HG02852 (cell line): ENCODE results near the gene SPACA6.

Source experiments
- ATAC-seq: cut with Tn5 transposase; IDR thresholded peaks from one replicate; pipeline ENCODE4 v1.9.1; 2021; ENCODE audit warnings: mild to moderate bottlenecking, moderate library complexity; ENCODE audit not compliant: unreplicated experiment

The SPACA6 gene

DNA sequence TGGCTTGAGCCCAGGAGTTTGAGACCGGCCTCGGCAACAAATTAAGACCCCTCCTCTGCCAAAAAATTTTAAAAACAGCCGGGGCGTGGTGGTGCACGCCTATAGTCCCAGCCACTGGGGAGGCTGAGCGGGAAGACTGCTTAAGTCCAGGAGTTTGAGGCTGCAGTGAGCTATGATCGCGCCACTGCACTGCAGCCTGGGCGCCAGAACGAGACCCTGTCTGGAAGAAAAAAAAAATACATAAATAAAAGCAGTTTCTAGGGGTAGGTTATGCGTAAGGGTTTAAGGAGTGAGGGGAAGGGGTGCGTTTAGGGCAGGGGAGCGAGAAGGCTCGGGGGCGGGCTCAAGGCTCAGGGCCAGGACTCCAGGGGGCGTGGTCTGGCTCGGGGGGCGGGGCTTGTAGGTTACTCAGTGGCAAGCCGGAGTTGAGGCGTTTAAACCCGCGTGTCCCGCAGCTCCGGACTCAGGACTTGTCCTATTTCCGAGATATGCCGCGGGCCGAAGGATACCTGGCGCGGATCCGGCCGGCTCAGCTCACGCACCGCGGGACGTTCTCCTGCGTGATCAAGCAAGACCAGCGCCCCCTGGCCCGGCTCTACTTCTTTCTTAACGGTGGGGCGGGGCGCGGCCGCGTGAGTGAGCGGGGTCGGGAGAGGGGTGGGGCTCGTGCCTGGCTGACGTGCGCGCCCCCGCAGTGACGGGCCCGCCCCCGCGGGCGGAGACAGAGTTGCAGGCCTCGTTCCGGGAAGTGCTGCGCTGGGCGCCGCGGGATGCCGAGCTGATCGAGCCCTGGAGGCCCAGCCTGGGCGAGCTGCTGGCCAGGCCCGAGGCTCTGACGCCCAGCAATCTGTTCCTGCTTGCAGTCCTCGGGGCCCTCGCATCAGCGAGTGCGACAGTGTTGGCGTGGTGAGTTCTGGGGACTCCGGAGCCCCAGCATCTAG, 10.7 kb downstream of the SPACA6 start:
- ATAC-seq, result peak; percentile 90

DNA sequence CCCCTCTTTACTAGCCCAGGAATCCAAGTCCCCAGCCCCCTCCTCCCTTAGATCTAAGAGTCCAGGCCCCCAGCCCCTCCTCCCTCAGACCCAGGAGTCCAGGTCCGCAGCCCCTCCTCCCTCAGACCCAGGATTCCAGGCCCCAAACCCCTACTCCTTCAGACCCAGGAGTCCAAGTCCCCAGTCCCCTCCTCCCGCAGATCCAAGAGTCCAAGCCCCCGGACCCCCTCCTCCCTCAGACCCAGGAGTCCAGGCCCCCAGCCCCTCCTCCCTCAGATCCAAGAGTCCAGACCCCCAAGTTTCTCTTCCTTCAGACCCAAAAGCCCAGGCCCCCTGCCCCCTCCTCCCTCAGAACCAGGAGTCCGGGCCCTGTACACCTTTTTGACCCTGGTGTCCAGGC, 11.5 kb downstream of the SPACA6 start:
- no peak for ATAC-seq

DNA sequence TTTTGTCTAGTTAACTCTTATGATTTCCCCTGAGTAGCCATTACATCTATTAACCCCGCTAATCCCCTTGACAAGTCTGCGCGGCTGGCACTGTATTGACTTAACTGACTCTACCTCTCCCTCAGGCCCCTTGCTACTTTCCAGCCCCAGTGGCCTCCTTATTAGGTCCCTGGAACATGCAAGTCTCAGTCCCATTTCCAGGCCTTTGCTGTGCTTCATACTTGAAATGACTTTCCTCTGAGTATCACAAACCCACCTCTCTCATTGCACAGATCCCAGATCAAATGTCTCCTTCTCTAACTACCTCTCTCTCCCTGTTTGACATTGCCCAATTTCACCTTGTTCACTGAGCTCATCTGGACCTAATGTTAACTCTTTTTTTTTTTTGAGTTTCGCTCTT, 13.2 kb downstream of the SPACA6 start:
- ATAC-seq, result no peak

GRCh38 chr19:51706885-51707284, 13.8 kb downstream of the SPACA6 start:
- ATAC-seq, result no peak

DNA sequence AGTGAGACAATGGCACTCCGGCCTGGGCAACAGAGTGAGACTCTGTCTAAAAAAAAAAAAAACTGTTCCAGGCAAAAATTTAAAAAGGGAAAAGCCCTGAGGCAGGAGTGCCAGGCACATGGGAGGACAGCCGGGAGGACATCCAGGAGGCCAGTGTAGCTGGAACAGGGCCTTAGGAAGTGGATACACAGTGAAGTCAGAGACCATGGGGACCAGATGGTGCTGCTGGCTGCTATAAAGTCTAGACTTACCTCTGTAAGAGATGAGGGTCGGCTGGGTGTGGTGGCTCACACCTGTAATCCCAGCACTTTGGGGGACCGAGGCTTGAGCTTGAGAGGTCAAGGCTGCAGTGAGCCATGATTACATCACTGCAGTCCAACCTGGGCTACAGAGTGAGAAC, 15.7 kb downstream of the SPACA6 start:
- no peak for ATAC-seq

DNA sequence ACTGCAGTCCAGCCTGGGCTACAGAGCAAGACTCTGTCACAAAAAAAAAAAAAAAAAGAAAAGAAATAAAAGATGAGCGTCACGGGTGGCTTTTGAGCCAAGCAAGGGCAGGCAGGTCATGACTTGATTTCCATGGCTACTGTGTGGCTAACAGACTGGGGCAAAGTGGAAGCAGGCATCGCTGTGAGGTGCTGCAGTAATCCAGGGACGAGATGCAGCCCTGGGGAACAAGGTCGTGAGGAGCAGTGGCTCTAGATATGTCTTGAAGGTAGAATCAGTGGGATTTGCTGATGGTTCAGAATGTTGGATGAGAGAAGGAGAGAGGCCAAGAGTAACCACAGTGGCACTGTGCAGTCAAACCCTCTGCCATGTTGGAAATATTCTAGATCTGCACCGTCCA, 16.4 kb downstream of the SPACA6 start:
- no peak for ATAC-seq

GRCh38 chr19:51710163-51710562, 17.0 kb downstream of the SPACA6 start:
- ATAC-seq, result no peak

DNA sequence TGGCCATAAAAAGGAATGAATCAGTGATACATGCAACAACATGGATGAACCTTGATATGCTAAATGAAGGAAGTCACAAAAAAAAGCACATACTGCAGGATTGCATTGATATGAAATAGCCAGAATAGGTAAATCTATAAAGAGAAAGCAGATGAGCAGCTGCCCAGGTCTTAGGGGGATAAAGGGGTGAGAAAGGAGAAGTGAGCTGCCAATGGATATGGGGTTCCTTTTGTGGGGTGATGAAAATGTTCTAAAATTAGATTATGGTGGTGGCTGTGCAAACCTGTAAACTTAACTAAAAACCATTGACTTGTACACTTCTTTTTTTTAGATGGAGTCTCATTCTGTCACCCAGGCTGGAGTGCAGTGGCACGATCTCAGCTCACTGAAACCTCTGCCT, 18.6 kb downstream of the SPACA6 start:
- no peak for ATAC-seq

DNA sequence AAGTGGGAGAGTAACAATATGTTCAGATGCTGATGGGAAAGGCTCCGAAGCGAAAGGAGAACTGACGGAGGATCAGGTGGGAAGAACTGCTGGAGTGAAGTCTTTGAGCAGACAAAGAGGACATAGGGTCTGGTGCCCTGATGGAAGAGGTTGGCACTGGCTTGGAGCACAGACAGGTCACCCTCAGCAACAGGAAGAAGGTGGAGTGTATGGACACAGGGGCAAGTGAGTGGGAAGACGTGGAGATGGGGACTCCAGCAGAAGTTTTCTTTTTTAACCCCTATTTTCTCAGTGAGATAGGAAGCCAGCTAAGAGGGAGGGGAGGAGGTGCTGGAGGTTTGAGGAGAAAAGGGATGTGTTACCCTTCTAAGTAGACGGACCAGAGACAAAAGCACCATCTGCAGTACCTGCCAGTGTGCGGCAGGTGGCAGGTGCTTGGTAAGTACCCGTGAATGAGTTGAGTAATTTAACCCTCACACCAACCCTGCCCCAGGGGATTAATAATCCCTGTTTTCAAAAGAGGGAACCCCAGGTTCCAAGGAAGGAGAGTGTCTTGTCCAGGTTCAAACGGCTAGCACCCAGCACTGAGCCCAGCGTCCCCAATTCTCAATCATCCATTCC, 19.4 kb downstream of the SPACA6 start:
- ATAC-seq, result no peak

DNA sequence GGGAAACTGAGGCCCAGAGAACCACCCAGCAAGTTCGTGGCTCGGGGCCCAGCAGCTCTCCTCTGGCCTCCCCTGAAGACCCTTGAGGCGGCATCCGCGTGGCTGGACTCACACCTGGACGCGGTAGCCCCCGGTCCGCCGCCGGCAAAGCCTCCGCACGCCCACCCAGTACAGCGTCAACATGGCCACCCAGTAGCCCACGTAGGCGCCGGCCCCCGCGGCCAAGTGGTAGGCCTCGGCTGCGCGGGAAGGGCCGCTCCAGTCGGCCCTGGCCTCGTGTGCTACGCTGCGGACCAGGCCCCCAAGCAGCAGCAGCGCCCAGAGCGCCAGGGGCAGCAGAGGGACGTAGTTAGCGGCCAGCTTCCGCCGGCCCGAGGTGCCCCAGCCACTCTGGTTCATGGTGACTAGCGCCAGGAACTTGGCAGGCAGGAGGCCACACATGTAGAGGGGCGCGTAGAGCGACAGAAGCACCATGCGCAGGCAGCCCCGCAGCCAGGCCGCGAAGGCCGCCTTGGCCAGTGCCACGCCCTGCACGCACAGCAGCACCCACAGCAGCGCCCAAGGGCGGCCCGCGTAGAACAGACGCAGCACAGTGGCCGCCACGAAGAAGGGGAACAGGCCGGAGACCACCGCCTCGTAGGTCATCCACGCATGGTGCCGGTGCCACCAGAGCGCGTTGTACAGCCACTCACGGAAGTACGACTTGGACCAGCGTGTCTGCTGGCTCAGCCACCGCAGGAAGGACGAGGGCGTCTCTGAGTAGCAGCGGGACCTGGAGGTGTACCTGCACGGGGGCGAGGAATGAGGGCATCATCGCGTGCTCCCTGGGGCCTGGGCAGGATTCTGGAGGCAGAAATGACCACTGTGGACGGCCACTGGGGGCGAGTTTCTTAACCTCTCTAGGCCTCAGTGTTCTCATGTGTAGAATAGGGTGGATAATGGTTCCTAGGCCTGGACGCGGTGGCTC, 20.5 kb downstream of the SPACA6 start:
- ATAC-seq, result no peak

DNA sequence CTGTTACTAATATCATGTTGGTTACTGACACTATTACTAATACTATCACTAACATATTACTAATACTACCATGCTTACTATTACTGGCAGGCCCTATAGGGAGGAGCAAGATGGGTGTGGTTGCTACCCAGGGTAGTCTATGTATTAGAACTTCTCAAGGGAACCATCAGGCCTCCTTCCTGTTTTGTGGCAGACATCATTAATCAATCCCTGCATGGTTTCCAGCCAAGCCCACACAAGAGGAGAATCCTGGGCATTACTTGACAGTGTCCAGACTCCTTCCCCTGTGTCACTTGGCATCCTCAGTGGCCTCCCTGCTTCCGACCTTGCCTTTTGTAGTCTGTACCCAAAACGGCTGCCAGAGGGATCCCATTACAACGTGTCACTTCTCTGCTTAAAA, 21.7 kb downstream of the SPACA6 start:
- no peak for ATAC-seq

- ATAC-seq, result no peak
Observed at GRCh38 chr19:51715850-51716249, 22.7 kb downstream of the SPACA6 start.

DNA sequence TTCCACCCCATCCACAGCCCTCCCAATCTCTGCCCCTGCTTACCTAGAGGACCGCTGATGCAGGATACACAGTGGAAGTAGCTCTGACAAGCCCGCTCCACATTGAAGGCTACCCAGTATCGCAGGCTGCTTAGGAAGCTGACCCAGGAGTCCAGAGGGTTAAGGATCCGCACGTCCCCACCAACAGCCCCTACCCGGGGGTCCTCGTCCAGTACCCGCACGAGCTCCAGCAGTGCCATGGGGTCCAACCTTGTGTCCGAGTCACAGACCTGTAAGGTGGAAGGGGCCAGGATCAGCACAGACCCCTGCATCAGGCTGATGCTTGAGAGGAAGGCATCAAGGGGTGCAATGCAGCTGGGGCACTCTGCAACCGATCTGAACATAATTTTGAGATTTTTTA, 23.8 kb downstream of the SPACA6 start:
- no peak for ATAC-seq

- ATAC-seq, result no peak
Observed at GRCh38 chr19:51719251-51719988, 26.3 kb downstream of the SPACA6 start.

- no peak for ATAC-seq
Observed at GRCh38 chr19:51721905-51722304, 28.8 kb downstream of the SPACA6 start.

DNA sequence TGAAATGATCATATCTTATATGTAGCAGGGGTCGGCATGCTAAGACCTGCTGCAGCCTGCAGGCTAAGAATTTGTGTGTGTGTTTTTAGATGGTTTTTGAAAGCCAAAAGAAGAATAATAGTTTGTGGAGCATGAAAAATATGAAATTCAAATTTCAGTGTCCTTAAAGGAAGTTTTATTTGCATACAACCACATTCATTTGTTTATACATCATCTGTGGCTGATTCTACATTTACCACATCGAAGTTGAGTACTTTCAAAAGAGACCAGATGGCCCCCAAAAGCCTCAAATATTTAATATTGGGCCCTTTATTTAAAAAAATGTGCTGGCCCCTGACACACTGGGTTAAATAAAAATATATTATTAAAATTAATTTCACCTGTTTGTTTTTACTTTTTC, 29.4 kb downstream of the SPACA6 start:
- no peak for ATAC-seq

DNA sequence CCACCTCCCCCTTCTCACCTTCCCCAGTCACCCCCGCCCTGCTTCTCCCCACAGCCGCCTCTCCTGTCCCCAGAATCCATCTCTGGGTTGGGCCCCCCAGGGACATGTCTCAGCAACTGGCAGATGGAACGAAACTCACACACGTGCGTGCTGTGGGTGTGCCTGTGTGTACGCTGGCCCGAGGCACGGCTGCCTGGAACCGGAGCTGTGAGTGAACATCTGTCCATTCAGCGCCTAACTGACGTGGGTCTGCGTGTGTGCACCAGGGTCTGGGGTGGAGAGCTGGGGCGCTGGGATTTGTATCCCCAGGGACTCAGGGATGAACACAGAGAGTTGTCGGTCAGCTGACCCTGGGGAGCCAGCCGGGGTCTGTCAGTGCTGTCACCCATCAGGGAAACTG, 31.4 kb downstream of the SPACA6 start:
- no peak for ATAC-seq

DNA sequence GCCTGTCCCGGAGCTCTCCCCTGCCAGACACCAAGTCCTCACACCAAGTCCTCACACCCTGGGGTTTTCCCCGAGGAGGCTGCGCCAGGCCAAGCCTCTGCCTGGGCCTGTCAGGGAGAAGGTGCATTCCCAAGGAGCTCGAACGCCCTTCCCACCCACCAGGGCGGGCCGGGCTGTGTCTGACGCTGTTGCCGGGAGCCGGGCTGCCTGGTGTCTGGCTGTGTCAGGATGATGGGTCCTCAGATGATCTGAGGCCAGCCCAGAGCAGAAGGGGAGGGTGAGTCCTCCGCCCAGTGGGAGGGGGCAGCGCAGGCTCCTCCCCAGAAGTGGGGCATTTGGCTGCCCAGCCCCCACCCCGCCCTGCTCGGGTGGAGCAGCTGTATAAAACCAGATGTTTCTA, 32.9 kb downstream of the SPACA6 start:
- no peak for ATAC-seq

GRCh38 chr19:51727349-51727880, 34.3 kb downstream of the SPACA6 start:
- no peak for ATAC-seq

GRCh38 chr19:51729781-51730180, 36.7 kb downstream of the SPACA6 start:
- no peak for ATAC-seq
